Body of pancreas (tissue), 4 donors: ENCODE results near the gene LSP1.

Experiments
- POLR2A ChIP-seq, 3 donors: fragments of 450-650 bp; IDR thresholded peaks; one replicate each; pipeline ENCODE4 v1.6.1; 2016; ENCODE audit warnings: antibody characterized with exemption in 3 of 3, mild to moderate bottlenecking in 2 of 3
- TF ChIP-seq, protein P1 (sequence below), 7 experiments: fragments of 450-650 bp in 4 of 7; fragments of 200-600 bp in 3 of 7; sonication (generic) in 3 of 7; IDR thresholded peaks; one replicate each; pipeline ENCODE4 v1.5.1; 2016 to 2019; ENCODE audit warnings: antibody characterized with exemption in 7 of 7

DNA sequence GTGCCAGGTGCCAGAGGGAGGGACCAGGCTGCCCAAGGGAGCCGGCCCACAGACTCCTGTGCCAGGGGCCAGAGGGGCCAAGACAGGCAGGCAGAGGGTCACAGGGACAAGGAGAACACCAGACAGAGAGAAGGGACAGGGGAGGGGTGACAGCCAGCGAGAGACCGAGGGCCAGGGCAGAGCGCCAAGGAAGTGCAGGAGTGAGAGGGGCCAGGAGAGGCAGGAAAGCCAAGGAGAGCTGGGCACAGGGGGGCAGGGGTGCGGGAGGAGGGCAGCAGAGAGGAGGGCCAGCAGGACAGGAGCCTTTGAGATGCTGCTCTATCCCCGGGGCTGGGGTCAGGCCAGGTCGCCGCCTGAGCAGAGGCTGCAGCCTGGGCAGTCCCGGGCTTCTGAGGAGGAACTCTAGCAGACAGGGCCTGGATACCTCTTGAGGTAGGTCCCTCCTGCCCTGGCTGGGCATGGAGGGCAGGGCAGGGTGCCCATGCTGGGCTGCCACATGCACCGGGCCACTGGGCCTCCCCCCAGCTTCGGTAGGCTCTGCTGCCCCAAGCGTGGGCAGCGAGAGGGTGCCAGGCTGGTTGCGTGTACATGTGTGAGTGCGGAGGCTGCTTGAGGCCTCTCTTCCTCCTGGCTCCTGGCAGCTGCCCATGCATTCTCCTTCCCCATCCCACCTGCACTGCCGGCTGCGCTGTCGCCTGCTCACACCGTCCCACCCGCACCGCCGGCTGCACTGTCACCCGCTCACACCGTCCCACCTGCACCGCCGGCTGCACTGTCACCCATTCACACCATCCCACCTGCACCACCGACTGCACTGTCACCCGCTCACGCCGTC lies 12.2 kb downstream of the LSP1 start:
- TF ChIP-seq, protein P1, sequence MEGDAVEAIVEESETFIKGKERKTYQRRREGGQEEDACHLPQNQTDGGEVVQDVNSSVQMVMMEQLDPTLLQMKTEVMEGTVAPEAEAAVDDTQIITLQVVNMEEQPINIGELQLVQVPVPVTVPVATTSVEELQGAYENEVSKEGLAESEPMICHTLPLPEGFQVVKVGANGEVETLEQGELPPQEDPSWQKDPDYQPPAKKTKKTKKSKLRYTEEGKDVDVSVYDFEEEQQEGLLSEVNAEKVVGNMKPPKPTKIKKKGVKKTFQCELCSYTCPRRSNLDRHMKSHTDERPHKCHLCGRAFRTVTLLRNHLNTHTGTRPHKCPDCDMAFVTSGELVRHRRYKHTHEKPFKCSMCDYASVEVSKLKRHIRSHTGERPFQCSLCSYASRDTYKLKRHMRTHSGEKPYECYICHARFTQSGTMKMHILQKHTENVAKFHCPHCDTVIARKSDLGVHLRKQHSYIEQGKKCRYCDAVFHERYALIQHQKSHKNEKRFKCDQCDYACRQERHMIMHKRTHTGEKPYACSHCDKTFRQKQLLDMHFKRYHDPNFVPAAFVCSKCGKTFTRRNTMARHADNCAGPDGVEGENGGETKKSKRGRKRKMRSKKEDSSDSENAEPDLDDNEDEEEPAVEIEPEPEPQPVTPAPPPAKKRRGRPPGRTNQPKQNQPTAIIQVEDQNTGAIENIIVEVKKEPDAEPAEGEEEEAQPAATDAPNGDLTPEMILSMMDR (IDR thresholded peaks at IDR 0.05): no peak
- TF ChIP-seq POLR2A (IDR thresholded peaks at IDR 0.05): no peak
